Mesenchymal stem cell (in vitro differentiated cells and primary cell): ENCODE data around the gene SLC30A2.

Experiments used
- DNase-seq: peaks from one replicate; pipeline ENCODE4 v3.0.0-alpha.2; 2013
- H2AFZ ChIP-seq: one replicate; pipeline ENCODE4 v1.6.1; 2013; ENCODE audit warnings: low read depth, mild to moderate bottlenecking, control low read depth, inconsistent platforms, low read length, moderate library complexity
- H2AK5ac ChIP-seq: 2 replicates; pipeline ENCODE4 v1.6.1; 2013; ENCODE audit warnings: low read length, moderate library complexity, mild to moderate bottlenecking, inconsistent platforms; ENCODE audit not compliant: severe bottlenecking
- H2BK120ac ChIP-seq: one replicate; pipeline ENCODE4 v1.6.1; 2013; ENCODE audit warnings: low read depth, mild to moderate bottlenecking, inconsistent platforms, low read length, moderate library complexity
- H2BK12ac ChIP-seq, 2 experiments: one replicate each; pipeline ENCODE4 v1.6.1; 2013; ENCODE audit warnings: inconsistent platforms in 2 of 2, low read length in 2 of 2, mild to moderate bottlenecking in 2 of 2, moderate library complexity in 2 of 2, control low read depth in 1 of 2
- H2BK15ac ChIP-seq: one replicate; pipeline ENCODE4 v1.6.1; 2013; ENCODE audit warnings: mild to moderate bottlenecking, low read depth, inconsistent platforms; ENCODE audit not compliant: poor library complexity, severe bottlenecking
- H2BK5ac ChIP-seq: 2 replicates; pipeline ENCODE4 v1.6.1; 2013; ENCODE audit warnings: low read depth, mild to moderate bottlenecking, low read length, control low read depth, inconsistent platforms; ENCODE audit not compliant: poor library complexity, severe bottlenecking
- H3K14ac ChIP-seq, 2 experiments: one replicate each; pipeline ENCODE4 v1.6.1; 2013; ENCODE audit warnings: inconsistent platforms in 2 of 2, low read length in 2 of 2, control low read depth in 1 of 2, mild to moderate bottlenecking in 1 of 2, moderate library complexity in 1 of 2
- H3K18ac ChIP-seq, 2 experiments: one replicate each; pipeline ENCODE4 v1.6.1; 2013; ENCODE audit warnings: inconsistent platforms in 2 of 2, low read length in 2 of 2, control low read depth in 1 of 2, low read depth in 1 of 2, mild to moderate bottlenecking in 1 of 2
- H3K23ac ChIP-seq, 2 experiments: one replicate each; pipeline ENCODE4 v1.6.1; 2013; ENCODE audit warnings: inconsistent platforms in 2 of 2, low read length in 2 of 2, mild to moderate bottlenecking in 2 of 2, moderate library complexity in 2 of 2, control low read depth in 1 of 2
- H3K27ac ChIP-seq: 2 replicates; pipeline ENCODE4 v1.5.1; 2013; ENCODE audit warnings: mild to moderate bottlenecking, moderate library complexity, low read length, control low read depth, inconsistent platforms; ENCODE audit not compliant: poor library complexity, severe bottlenecking
- H3K27me3 ChIP-seq, 2 experiments: 2 replicates each; pipeline versions ENCODE4 v1.6.1 to v1.7.0; 2013; ENCODE audit warnings: low read length in 2 of 2, mild to moderate bottlenecking in 2 of 2, moderate library complexity in 2 of 2, control low read depth in 1 of 2, inconsistent platforms in 1 of 2; ENCODE audit not compliant: control insufficient read depth in 1 of 2, insufficient read depth in 1 of 2
- H3K36me3 ChIP-seq, 2 experiments: 2 replicates each; pipeline versions ENCODE4 v1.6.1 to v1.7.0; 2013; ENCODE audit warnings: low read length in 2 of 2, control low read depth in 1 of 2, inconsistent platforms in 1 of 2, low read depth in 1 of 2, mild to moderate bottlenecking in 1 of 2; ENCODE audit not compliant: insufficient read depth in 2 of 2, control insufficient read depth in 1 of 2
- H3K4ac ChIP-seq, 2 experiments: one replicate each; pipeline ENCODE4 v1.6.1; 2013; ENCODE audit warnings: inconsistent platforms in 2 of 2, low read length in 2 of 2, mild to moderate bottlenecking in 2 of 2, moderate library complexity in 2 of 2, control low read depth in 1 of 2, low read depth in 1 of 2
- H3K4me1 ChIP-seq: 2 replicates; pipeline ENCODE4 v1.6.1; 2013; ENCODE audit warnings: low read depth, low read length, control low read depth; ENCODE audit not compliant: control insufficient read depth, insufficient read depth
- H3K4me2 ChIP-seq: 2 replicates; pipeline ENCODE4 v1.6.1; 2013; ENCODE audit warnings: low read length, mild to moderate bottlenecking, inconsistent platforms; ENCODE audit not compliant: poor library complexity, severe bottlenecking
- H3K4me3 ChIP-seq, 2 experiments: 2 replicates each; pipeline versions ENCODE4 v1.5.1 to v1.7.0; 2013; ENCODE audit warnings: low read length in 2 of 2, mild to moderate bottlenecking in 2 of 2, control low read depth in 1 of 2, low read depth in 1 of 2; ENCODE audit not compliant: insufficient read depth in 1 of 2
- H3K79me1 ChIP-seq: replicated peaks from 2 replicates; pipeline ENCODE4 v1.6.1; 2013; ENCODE audit warnings: mild to moderate bottlenecking, control low read depth, low read length, inconsistent platforms; ENCODE audit not compliant: poor library complexity, severe bottlenecking
- H3K9ac ChIP-seq: 2 replicates; pipeline ENCODE4 v1.7.0; 2013; ENCODE audit warnings: mild to moderate bottlenecking, low read length, moderate library complexity
- H3K9me3 ChIP-seq: 2 replicates; pipeline ENCODE4 v1.7.0; 2013; ENCODE audit warnings: mild to moderate bottlenecking, low read length; ENCODE audit not compliant: control insufficient read depth
- H4K8ac ChIP-seq: one replicate; pipeline ENCODE4 v1.6.1; 2013; ENCODE audit warnings: inconsistent platforms, mild to moderate bottlenecking, low read length, moderate library complexity
- H4K91ac ChIP-seq: one replicate; pipeline ENCODE4 v1.6.1; 2013; ENCODE audit warnings: mild to moderate bottlenecking, low read length, inconsistent platforms
- WGBS: methylation state at CpG from one replicate; pipeline ENCODE4 v1.1.7; 2013; ENCODE audit warnings: mixed read lengths; 5-methylcytosine and 5-hydroxymethylcytosine counted together

Gene SLC30A2

GRCh38 chr1:26069941-26070295 lies 24.0 kb upstream of the SLC30A2 start:
- no peak overlapping the region for H3K4ac ChIP-seq
- WGBS, result 100% methylated on average over 1 of the region's 1 CpG

DNA sequence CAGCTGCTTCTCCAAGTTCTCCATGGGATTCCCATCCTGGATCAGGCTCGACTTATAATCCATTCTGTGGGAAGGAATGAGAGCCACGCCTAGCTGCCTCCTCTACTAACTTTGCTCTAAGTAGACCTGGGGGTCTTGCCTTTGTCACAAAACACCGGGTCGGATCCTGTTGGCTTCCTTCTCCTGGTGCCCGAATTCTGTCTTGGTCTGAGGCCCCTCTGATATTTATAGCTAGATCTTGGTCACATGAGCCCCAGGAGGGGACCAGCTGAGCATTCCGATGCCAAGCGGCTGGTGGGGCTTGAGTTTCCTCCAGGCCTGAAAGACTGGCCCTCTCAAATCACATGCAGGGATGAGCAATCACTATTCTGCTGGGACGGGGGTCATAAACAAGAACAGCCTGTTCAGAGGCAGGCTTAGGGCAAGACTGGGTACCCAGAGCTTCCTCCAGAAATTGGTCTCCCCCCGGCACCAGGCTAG lies 21.6 kb upstream of the SLC30A2 start, which contains the start of gene TRIM63:
TRIM63 (minus strand) TSS at position 199 of the 480 bp plus-strand sequence; CDS start at position 63, 136 bp downstream.
- H3K79me1 ChIP-seq, result no peaks in the 10 kb centered on the region
- H3K14ac ChIP-seq, result no peak within 1 kb of the TSS
- peak within 1 kb of the TSS; percentile 60 for H4K91ac ChIP-seq
- no peaks in the 10 kb centered on the region for H3K9me3 ChIP-seq
- H2BK12ac ChIP-seq, result peak within 1 kb of the TSS in 1 of 2 experiments; percentile 59
- no peak within 1 kb of the TSS for H2BK5ac ChIP-seq
- H4K8ac ChIP-seq, result peak within 1 kb of the TSS; percentile 53
- H3K27me3 ChIP-seq, result peaks cover 48 to 70% of the 10 kb centered on the region in 2 experiments
- H3K4me3 ChIP-seq, result peak within 1 kb of the TSS in 1 of 2 experiments; percentile 60
- H3K4me1 ChIP-seq, result peaks cover 12% of the 10 kb centered on the region
- WGBS, result 67% methylated on average over 9 of the region's 9 CpGs
- H2AFZ ChIP-seq, result no peak within 1 kb of the TSS
- H3K36me3 ChIP-seq, result no peaks in the 10 kb centered on the region
- DNase-seq, result no peak
- H3K4me2 ChIP-seq, result no peak within 1 kb of the TSS
- H3K18ac ChIP-seq, result peak within 1 kb of the TSS; percentile 49 to 60
- peak within 1 kb of the TSS; percentile 27 for H3K9ac ChIP-seq
- H3K4ac ChIP-seq, result peak within 1 kb of the TSS in 1 of 2 experiments; percentile 7
- H2AK5ac ChIP-seq, result no peak within 1 kb of the TSS
- H3K23ac ChIP-seq, result no peak within 1 kb of the TSS
- H2BK120ac ChIP-seq, result no peak within 1 kb of the TSS
- no peak within 1 kb of the TSS for H3K27ac ChIP-seq
- H2BK15ac ChIP-seq, result peak within 1 kb of the TSS; percentile 76

More at GRCh38 chr1:26069941-26070295, 24.0 kb upstream of the SLC30A2 start:
- no peak overlapping the region for H3K4me2 ChIP-seq
- no peak overlapping the region for H3K4me3 ChIP-seq
- H3K27me3 ChIP-seq, result peaks cover 48 to 86% of the 10 kb centered on the region in 2 experiments
- no peak overlapping the region for H4K91ac ChIP-seq
- H3K14ac ChIP-seq, result no peak overlapping the region
- no peaks in the 10 kb centered on the region for H3K36me3 ChIP-seq
- H2BK5ac ChIP-seq, result no peak overlapping the region
- no peak overlapping the region for H4K8ac ChIP-seq
- no peak overlapping the region for H2AFZ ChIP-seq
- no peak overlapping the region for H3K23ac ChIP-seq
- DNase-seq, result no peak
- no peak overlapping the region for H2BK15ac ChIP-seq
- no peak overlapping the region for H2BK12ac ChIP-seq
- no peak overlapping the region for H2BK120ac ChIP-seq
- H3K9ac ChIP-seq, result no peak overlapping the region
- H2AK5ac ChIP-seq, result no peak overlapping the region
- H3K79me1 ChIP-seq, result no peaks in the 10 kb centered on the region
- no peak overlapping the region for H3K27ac ChIP-seq
- H3K18ac ChIP-seq, result no peak overlapping the region
- H3K4me1 ChIP-seq, result peaks cover 8% of the 10 kb centered on the region
- no peaks in the 10 kb centered on the region for H3K9me3 ChIP-seq

GRCh38 chr1:26066857-26067256 lies 20.9 kb upstream of the SLC30A2 start:
- Histone ChIP-seq H2BK120ac (no peak overlapping the region), H4K8ac (peak overlapping the region; percentile 53), H2AFZ (no peak overlapping the region), H3K27me3 (peaks cover 44 to 65% of the 10 kb centered on the region in 2 experiments), H3K9me3 (no peaks in the 10 kb centered on the region), H4K91ac (no peak overlapping the region), H3K4me1 (peaks cover 12% of the 10 kb centered on the region), H3K36me3 (no peaks in the 10 kb centered on the region), H3K14ac (no peak overlapping the region), H3K4me2 (no peak overlapping the region), H3K27ac (no peak overlapping the region), H3K18ac (peak overlapping the region in 1 of 2 experiments; percentile 49), H2BK12ac (no peak overlapping the region), H3K79me1 (no peaks in the 10 kb centered on the region), H3K4me3 (peak overlapping the region in 1 of 2 experiments; percentile 60), H2BK15ac (no peak overlapping the region), H3K9ac (peak overlapping the region; percentile 27), H3K4ac (no peak overlapping the region), H3K23ac (no peak overlapping the region), H2BK5ac (no peak overlapping the region), H2AK5ac (no peak overlapping the region)
- DNase-seq, result no peak
- WGBS, result 61% methylated on average over 3 of the region's 4 CpGs

GRCh38 chr1:26066160-26066559 lies 20.2 kb upstream of the SLC30A2 start:
- Histone ChIP-seq H3K27me3 (peaks cover 46 to 65% of the 10 kb centered on the region in 2 experiments), H3K18ac (no peak overlapping the region), H3K9me3 (no peaks in the 10 kb centered on the region), H3K4me3 (no peak overlapping the region), H2BK5ac (no peak overlapping the region), H3K14ac (no peak overlapping the region), H3K27ac (no peak overlapping the region), H3K23ac (no peak overlapping the region), H3K4me1 (peaks cover 12% of the 10 kb centered on the region), H2BK120ac (no peak overlapping the region), H3K79me1 (no peaks in the 10 kb centered on the region), H3K36me3 (no peaks in the 10 kb centered on the region), H3K9ac (no peak overlapping the region), H2AFZ (no peak overlapping the region), H4K8ac (no peak overlapping the region), H3K4me2 (no peak overlapping the region), H4K91ac (peak overlapping the region; percentile 76), H3K4ac (no peak overlapping the region), H2AK5ac (no peak overlapping the region), H2BK12ac (no peak overlapping the region), H2BK15ac (peak overlapping the region; percentile 49)
- no peak for DNase-seq
- WGBS, result 88% methylated on average over 15 of the region's 15 CpGs
